ENCODE data around the gene PTPRG.

The PTPRG gene

GRCh38 chr3:62189376-62189698, 628.0 kb downstream of the PTPRG start:
- no peak for DNase-seq (ENCODE audit: low spot score)

GRCh38 chr3:62192891-62193290, 631.5 kb downstream of the PTPRG start:
- no peak for DNase-seq (ENCODE audit: low spot score)

GRCh38 chr3:62193586-62194345, 632.4 kb downstream of the PTPRG start:
- DNase-seq (ENCODE audit: low spot score) = no peak

- no peak for DNase-seq (ENCODE audit: low spot score)
These were observed 636.1 kb downstream of the PTPRG start for GRCh38 chr3:62197350-62198012.

DNA sequence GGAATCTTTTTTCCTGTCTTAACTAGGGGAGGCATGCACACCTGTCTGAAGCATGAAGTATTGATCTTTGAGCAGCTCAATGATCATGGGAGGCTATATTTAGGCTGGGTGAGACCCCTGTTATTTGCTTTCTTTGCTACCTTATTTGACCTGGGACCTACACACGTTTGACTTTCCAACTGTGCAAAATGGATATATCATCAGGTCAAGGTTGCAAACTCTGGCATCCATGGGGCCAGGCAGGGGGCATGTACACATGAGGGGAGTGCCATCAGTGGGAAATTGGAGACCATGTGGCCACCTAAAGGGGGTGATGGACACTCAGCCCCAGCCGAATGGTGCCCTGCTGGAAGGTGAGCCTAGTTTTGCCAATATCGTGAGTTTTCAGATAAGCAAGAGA, 637.8 kb downstream of the PTPRG start:
- no peak for DNase-seq (ENCODE audit: low spot score)

GRCh38 chr3:62201438-62202035, 640.2 kb downstream of the PTPRG start:
- DNase-seq (ENCODE audit: low spot score) = peak; percentile 24

DNA sequence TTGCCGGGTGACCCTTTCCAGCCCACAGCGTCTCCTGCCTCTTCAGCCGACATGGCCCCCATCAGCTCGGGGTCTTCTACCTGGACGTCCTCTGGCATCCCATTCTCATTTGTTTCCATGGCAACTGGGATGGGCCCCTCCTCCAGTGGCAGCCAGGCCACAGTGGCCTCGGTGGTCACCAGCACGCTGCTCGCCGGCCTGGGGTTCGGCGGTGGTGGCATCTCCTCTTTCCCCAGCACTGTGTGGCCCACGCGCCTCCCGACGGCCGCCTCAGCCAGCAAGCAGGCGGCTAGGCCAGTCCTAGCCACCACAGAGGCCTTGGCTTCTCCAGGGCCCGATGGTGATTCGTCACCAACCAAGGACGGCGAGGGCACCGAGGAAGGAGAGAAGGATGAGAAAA, 641.8 kb downstream of the PTPRG start:
- DNase-seq (ENCODE audit: low spot score) = no peak

DNA sequence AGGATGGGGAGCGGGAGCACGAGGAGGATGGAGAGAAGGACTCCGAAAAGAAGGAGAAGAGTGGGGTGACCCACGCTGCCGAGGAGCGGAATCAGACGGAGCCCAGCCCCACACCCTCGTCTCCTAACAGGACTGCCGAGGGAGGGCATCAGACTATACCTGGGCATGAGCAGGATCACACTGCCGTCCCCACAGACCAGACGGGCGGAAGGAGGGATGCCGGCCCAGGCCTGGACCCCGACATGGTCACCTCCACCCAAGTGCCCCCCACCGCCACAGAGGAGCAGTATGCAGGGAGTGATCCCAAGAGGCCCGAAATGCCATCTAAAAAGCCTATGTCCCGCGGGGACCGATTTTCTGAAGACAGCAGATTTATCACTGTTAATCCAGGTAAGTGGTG, 642.2 kb downstream of the PTPRG start:
- no peak for DNase-seq (ENCODE audit: low spot score)

DNA sequence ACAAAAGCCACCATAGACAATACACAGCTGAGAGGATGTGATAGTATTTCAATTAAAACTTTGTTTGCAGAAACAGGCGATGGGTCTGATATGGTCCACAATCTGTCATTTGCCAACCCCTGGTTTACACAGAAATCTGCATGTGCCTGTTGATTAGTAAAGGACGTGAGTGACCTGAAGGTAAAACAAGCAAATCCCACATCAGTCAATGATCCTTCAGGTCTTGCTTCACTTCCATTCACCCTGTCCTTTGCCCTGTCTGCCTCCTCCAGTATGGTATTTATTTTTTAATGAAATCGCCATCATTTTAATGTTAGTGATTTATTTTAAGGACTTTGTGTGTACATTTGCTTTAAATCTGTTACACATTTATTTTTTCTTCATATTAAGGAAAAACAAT, 645.8 kb downstream of the PTPRG start:
- no peak for DNase-seq (ENCODE audit: low spot score)

DNA sequence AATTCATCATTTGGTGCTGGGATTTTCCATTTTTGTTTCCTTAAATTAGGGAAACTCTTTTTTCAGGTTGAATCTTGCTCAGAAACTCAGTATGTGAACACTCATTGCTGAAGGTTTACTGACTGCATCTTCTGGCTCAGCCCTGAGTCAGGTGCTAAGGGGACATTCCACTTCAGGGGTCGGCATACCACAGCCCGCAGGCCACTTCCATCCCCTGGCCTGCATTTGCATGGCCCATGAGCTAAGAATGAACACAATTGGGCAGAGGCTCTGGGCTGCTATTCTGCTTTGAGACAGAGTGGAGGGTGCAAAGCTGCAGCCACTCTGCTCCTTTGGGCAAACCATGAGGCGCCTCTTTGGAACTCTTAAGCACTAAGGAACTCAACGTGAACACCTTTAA, 647.0 kb downstream of the PTPRG start:
- no peak for DNase-seq (ENCODE audit: low spot score)

DNA sequence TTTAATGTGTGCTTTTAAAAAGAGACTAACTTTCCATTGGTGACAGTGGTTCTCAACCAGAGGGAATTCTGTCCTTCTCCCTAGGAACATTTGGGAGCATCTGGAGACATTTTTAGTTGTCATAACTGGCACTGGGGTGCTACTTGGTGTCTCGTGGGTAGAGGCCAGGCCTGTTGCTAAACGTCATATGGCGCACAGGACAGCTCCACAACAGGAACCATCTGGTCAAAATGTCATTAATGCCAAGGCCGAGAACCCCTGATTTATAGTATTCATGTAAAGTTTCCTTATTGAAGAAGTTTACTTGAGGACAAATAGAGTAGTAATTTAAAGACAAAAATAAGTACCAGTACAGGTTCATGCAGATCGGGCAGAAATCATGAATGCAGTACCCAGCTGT, 647.7 kb downstream of the PTPRG start:
- DNase-seq (ENCODE audit: low spot score) = no peak

DNA sequence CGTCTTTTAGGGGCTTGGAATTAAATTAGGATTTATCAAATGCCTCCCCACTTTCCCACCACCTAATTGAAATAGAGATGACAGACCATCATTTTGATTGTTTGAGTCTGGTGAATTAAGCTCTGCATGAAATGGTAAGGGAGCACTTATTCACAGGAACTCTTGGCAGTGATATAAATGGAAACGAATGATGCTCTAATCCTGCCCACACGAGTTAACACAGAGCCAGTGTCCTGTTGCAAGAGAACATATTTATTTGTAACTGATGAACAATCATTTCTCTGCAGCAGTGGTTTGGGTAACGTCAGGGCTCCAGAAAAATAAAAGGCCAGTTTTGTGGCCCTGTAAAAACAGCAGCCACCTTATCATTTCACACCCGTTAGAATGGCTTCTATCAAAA, 648.6 kb downstream of the PTPRG start:
- no peak for DNase-seq (ENCODE audit: low spot score)

- no peak for DNase-seq (ENCODE audit: low spot score)
These were observed 650.5 kb downstream of the PTPRG start for GRCh38 chr3:62211675-62212429.

GRCh38 chr3:62214850-62215249, 653.5 kb downstream of the PTPRG start:
- no peak for DNase-seq (ENCODE audit: low spot score)

DNA sequence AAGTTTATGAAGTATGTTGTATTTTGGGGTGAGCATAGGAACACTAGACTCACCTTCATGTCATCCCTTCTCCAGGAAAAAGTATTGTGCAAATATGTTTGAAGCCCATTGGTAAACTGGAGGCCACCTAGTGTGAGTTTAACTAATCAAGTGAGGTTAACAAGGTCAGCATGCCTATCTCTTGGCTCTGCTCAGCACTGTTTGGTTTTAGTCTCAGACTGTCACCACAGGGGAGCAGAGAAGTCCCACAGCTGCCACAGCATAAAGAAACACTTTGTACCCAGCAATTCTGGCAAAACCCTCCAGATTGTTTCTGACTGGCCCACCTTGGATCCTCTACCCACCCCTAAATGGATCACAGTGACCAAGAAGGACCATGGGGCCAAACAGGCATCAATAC, 659.2 kb downstream of the PTPRG start:
- DNase-seq (ENCODE audit: low spot score) = no peak

- DNase-seq (ENCODE audit: low spot score) = no peak
These were observed 663.7 kb downstream of the PTPRG start for GRCh38 chr3:62225051-62225450.

GRCh38 chr3:62226601-62227339, 665.4 kb downstream of the PTPRG start:
- DNase-seq (ENCODE audit: low spot score) = no peak

GRCh38 chr3:62228467-62228866, 667.1 kb downstream of the PTPRG start:
- no peak for DNase-seq (ENCODE audit: low spot score)

GRCh38 chr3:62229211-62229610, 667.8 kb downstream of the PTPRG start:
- DNase-seq (ENCODE audit: low spot score) = no peak

DNA sequence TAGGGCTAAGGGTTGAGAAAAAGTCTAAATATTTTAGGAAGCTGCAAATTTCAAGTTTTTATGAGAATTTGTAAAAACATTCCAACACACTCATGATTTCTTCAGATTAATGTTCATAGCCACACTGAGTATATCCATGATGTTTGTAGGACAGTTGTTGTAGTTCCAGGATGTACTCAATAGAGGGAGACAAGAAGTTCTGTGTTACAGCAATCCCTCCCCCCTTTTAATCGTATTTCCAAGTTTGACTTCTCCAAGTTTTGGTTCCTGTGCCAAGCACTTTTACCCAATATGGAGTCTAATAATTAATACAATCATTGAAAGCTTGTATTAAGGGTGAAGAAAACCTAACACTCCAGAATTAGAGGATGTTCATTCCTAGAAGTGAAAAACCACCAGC, 668.5 kb downstream of the PTPRG start:
- DNase-seq (ENCODE audit: low spot score) = no peak

GRCh38 chr3:62233065-62233464, 671.7 kb downstream of the PTPRG start:
- DNase-seq (ENCODE audit: low spot score) = no peak

DNA sequence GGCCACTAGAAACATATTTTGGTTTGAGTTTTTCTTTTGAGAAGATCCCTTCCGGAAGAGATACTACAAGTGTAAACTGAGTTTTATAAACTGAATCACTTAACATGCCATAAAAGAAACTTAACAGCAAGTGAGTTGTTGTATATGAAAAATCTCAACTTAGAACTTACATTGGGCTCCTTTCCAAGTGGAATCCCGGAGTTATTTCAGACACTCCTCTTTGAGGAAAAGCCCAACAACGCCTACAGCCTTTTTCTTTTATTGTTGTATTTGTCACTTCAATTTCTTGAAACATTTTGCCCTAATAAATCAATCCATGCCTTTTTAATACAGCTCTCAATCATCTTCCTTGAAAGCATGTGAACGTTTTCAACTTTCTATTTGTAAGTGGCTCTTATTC, 674.6 kb downstream of the PTPRG start:
- no peak for DNase-seq (ENCODE audit: low spot score)

Measured in activated CD4-positive, alpha-beta T cell treated with anti-CD3 and anti-CD28 coated beads, Interleukin-2, Interleukin-4, amounts not matched to agents 100 ng/mL and 50 ng/mL, durations not matched to agents 16 hours and 8 hours (primary cell).